ENCODE results near the gene ABI2.
"Not testable (repeated sequence)": the region's sequence is repeated elsewhere in the genome, so short reads cannot be mapped to it uniquely, and the experiment has no call there.

The ABI2 gene

DNA sequence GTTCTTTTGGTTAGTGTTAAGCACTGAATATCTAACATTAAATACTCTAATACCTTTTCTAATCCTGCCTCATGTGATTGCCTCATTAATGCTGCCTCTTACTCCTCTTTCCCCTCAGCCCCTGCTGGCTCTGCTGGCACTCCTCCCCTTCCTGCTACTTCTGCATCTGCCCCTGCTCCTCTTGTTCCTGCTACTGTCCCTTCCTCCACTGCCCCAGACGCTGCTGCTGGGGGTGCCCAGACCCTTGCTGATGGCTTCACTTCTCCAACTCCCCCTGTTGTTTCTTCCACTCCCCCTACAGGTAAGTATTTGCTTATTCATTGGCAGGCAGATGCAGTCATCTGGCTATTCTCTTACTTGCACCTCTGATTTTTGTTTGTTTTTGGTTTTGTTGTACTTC, 68.5 kb downstream of the ABI2 start:
- Histone ChIP-seq H3K4me2 (ENCODE audit: low read length) (no peak overlapping the region), H3K36me3 (ENCODE audit: insufficient read depth, low read length) (peaks cover 28% of the 10 kb centered on the region), H3K4me1 (ENCODE audit: control insufficient read depth, insufficient read depth, low read length) (peaks cover 13% of the 10 kb centered on the region), H3K9me3 (replicated peaks; ENCODE audit: low read length) (no peaks in the 10 kb centered on the region), H3K4me3 (ENCODE audit: low read length) (no peak overlapping the region), H3K27me3 (ENCODE audit: control insufficient read depth, insufficient read depth, low read length) (no peaks in the 10 kb centered on the region), H3K9ac (ENCODE audit: low read depth, low read length) (no peak overlapping the region)

DNA sequence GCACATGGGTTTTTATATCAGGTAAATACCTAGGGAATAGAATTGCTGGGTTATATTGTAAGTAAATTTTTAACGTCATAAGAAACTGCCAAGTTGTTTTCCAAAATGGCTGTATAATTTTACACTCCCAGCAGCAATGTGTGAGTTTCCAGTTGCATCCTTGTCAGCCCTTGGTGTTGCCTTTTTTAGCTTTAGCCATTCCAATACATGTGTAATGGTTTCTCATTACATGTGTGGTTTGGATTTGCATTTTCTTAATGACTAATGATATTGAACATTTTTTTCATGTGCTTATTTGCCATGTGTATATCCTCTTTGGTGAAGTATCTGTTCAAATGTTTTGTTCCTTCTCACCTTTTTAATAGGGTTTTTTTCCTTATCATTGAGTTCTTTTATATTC, 70.8 kb downstream of the ABI2 start:
- Histone ChIP-seq H3K27me3 (ENCODE audit: control insufficient read depth, insufficient read depth, low read length) (no peaks in the 10 kb centered on the region), H3K4me3 (ENCODE audit: low read length) (no peak overlapping the region), H3K9ac (ENCODE audit: low read depth, low read length) (no peak overlapping the region), H3K36me3 (ENCODE audit: insufficient read depth, low read length) (peaks cover 34% of the 10 kb centered on the region), H3K4me1 (ENCODE audit: control insufficient read depth, insufficient read depth, low read length) (peaks cover 35% of the 10 kb centered on the region), H3K9me3 (replicated peaks; ENCODE audit: low read length) (no peaks in the 10 kb centered on the region), H3K4me2 (ENCODE audit: low read length) (no peak overlapping the region)

GRCh38 chr2:203400805-203401585, 72.8 kb downstream of the ABI2 start:
- no peaks in the 10 kb centered on the region for H3K27me3 ChIP-seq (ENCODE audit: control insufficient read depth, insufficient read depth, low read length)
- no peak overlapping the region for H3K9ac ChIP-seq (ENCODE audit: low read depth, low read length)
- peaks cover 46% of the 10 kb centered on the region for H3K4me1 ChIP-seq (ENCODE audit: control insufficient read depth, insufficient read depth, low read length)
- H3K4me3 ChIP-seq (ENCODE audit: low read length): no peak overlapping the region
- peak overlapping the region; percentile 32 for H3K4me2 ChIP-seq (ENCODE audit: low read length)
- no peaks in the 10 kb centered on the region for H3K9me3 ChIP-seq (replicated peaks; ENCODE audit: low read length)
- H3K36me3 ChIP-seq (ENCODE audit: insufficient read depth, low read length): peaks cover 22% of the 10 kb centered on the region

GRCh38 chr2:203404996-203405395, 76.8 kb downstream of the ABI2 start:
- H3K27me3 ChIP-seq (ENCODE audit: control insufficient read depth, insufficient read depth, low read length): no peaks in the 10 kb centered on the region
- H3K4me2 ChIP-seq (ENCODE audit: low read length): peak overlapping the region; percentile 34
- peaks cover 34% of the 10 kb centered on the region for H3K36me3 ChIP-seq (ENCODE audit: insufficient read depth, low read length)
- H3K9ac ChIP-seq (ENCODE audit: low read depth, low read length): no peak overlapping the region
- no peaks in the 10 kb centered on the region for H3K9me3 ChIP-seq (replicated peaks; ENCODE audit: low read length)
- no peak overlapping the region for H3K4me3 ChIP-seq (ENCODE audit: low read length)
- peaks cover 46% of the 10 kb centered on the region for H3K4me1 ChIP-seq (ENCODE audit: control insufficient read depth, insufficient read depth, low read length)

DNA sequence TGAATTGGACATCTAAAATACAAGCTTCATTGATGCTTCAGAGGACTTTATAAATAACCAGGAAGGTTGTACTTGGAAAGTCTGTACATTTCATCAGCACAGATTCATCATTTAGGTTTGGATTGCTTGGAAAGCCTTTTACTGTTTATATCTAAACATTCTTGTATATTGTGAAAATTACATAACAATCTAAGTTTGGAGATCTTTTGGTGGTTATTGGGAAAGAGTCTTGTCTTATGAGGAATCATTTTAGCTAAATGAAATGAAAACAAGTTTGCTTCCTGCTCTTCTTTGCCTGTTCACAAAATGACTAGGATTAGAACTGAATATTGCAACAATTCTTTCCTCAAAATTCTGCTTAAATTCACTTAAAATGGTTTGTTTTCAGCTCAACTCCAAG, 79.3 kb downstream of the ABI2 start:
- no peak overlapping the region for H3K9ac ChIP-seq (ENCODE audit: low read depth, low read length)
- peaks cover 30% of the 10 kb centered on the region for H3K4me1 ChIP-seq (ENCODE audit: control insufficient read depth, insufficient read depth, low read length)
- H3K4me2 ChIP-seq (ENCODE audit: low read length): no peak overlapping the region

DNA sequence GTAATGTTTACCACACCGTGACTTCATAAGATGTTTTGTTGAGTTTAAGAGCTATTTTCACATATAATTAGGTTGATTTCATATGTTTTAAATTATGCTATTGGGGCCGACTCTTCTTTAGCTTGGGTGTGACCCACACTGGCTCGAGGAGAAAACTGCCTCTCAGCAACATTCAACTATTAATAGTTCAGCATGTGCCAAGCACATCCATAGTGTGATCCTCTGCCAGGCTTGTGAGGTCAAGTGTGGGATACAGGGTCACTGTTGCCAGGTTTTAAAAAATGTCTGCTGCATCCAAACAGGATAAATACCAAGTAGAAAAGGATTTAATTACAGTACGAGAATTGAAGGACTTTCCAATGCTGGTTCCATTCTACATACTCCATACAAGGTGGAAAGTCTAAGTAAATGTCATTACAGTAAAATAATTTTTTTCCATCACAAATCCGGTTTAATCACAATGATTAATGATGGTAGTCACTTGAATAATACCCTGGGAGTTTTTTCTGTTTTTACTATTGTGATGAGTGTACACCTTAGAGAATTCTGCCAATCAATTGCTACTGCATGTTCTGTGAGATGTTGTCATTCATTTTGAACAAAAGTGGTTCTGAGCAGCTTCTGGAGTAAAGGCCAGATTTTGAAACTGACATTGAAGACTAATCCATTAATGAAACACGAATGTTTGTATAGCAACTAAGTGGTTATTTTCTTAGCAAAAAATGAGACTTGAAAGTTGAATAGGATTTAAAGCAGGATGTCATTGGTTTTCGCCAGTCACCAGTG, 84.5 kb downstream of the ABI2 start:
- H3K4me1 ChIP-seq (ENCODE audit: control insufficient read depth, insufficient read depth, low read length): peaks cover 16% of the 10 kb centered on the region
- peaks cover 52% of the 10 kb centered on the region for H3K36me3 ChIP-seq (ENCODE audit: insufficient read depth, low read length)
- no peak overlapping the region for H3K4me3 ChIP-seq (ENCODE audit: low read length)
- H3K9ac ChIP-seq (ENCODE audit: low read depth, low read length): no peak overlapping the region
- no peaks in the 10 kb centered on the region for H3K9me3 ChIP-seq (replicated peaks; ENCODE audit: low read length)
- no peak overlapping the region for H3K4me2 ChIP-seq (ENCODE audit: low read length)
- H3K27me3 ChIP-seq (ENCODE audit: control insufficient read depth, insufficient read depth, low read length): no peaks in the 10 kb centered on the region

More for the DNA sequence above, 79.3 kb downstream of the ABI2 start:
- H3K27me3 ChIP-seq (ENCODE audit: control insufficient read depth, insufficient read depth, low read length): no peaks in the 10 kb centered on the region
- H3K4me3 ChIP-seq (ENCODE audit: low read length): no peak overlapping the region
- no peaks in the 10 kb centered on the region for H3K9me3 ChIP-seq (replicated peaks; ENCODE audit: low read length)
- peaks cover 49% of the 10 kb centered on the region for H3K36me3 ChIP-seq (ENCODE audit: insufficient read depth, low read length)

DNA sequence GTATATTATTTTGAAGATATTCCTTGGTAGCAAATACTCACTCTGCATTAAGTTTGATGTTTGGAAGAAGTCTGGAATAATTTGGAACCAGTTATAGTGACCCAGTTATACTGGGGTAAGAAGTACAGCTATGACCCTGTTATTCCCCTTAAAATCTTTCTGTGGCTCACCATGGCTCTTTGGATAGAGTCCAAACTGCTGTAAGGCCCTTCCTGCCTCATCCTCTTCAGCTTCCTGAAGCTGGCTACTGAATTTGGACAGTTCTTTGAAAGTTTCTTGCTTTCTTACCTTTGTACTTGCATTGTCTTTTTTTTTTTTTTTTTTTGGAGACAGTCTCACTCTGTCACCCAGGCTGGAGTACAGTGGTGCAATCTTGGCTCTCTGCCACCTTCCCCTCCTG, 85.6 kb downstream of the ABI2 start:
- Histone ChIP-seq H3K4me2 (ENCODE audit: low read length) (no peak overlapping the region), H3K9ac (ENCODE audit: low read depth, low read length) (no peak overlapping the region), H3K36me3 (ENCODE audit: insufficient read depth, low read length) (peaks cover 60% of the 10 kb centered on the region), H3K4me3 (ENCODE audit: low read length) (no peak overlapping the region), H3K27me3 (ENCODE audit: control insufficient read depth, insufficient read depth, low read length) (no peaks in the 10 kb centered on the region), H3K9me3 (replicated peaks; ENCODE audit: low read length) (no peaks in the 10 kb centered on the region), H3K4me1 (ENCODE audit: control insufficient read depth, insufficient read depth, low read length) (peaks cover 16% of the 10 kb centered on the region)

GRCh38 chr2:203418271-203418670, 90.1 kb downstream of the ABI2 start:
- no peak overlapping the region for H3K4me3 ChIP-seq (ENCODE audit: low read length)
- H3K4me1 ChIP-seq (ENCODE audit: control insufficient read depth, insufficient read depth, low read length): peaks cover 3% of the 10 kb centered on the region
- H3K9ac ChIP-seq (ENCODE audit: low read depth, low read length): no peak overlapping the region
- H3K36me3 ChIP-seq (ENCODE audit: insufficient read depth, low read length): peaks cover 52% of the 10 kb centered on the region
- H3K27me3 ChIP-seq (ENCODE audit: control insufficient read depth, insufficient read depth, low read length): no peaks in the 10 kb centered on the region
- no peaks in the 10 kb centered on the region for H3K9me3 ChIP-seq (replicated peaks; ENCODE audit: low read length)
- H3K4me2 ChIP-seq (ENCODE audit: low read length): no peak overlapping the region

- Histone ChIP-seq H3K27me3 (ENCODE audit: control insufficient read depth, insufficient read depth, low read length) (no peaks in the 10 kb centered on the region), H3K4me2 (ENCODE audit: low read length) (no peak overlapping the region)
Observed at GRCh38 chr2:203427061-203427460, 98.9 kb downstream of the ABI2 start.

GRCh38 chr2:203429643-203430042, 101.4 kb downstream of the ABI2 start:
- not testable (repeated sequence) for H3K4me2 ChIP-seq (ENCODE audit: low read length); H3K27me3 ChIP-seq (ENCODE audit: control insufficient read depth, insufficient read depth, low read length); H3K9me3 ChIP-seq (replicated peaks; ENCODE audit: low read length); H3K4me3 ChIP-seq (ENCODE audit: low read length); H3K9ac ChIP-seq (ENCODE audit: low read depth, low read length)
- peaks cover 19% of the 10 kb centered on the region for H3K4me1 ChIP-seq (ENCODE audit: control insufficient read depth, insufficient read depth, low read length)
- H3K36me3 ChIP-seq (ENCODE audit: insufficient read depth, low read length): peaks cover 39% of the 10 kb centered on the region

More at GRCh38 chr2:203427061-203427460, 98.9 kb downstream of the ABI2 start:
- H3K4me1 ChIP-seq (ENCODE audit: control insufficient read depth, insufficient read depth, low read length): peaks cover 15% of the 10 kb centered on the region
- peaks cover 33% of the 10 kb centered on the region for H3K36me3 ChIP-seq (ENCODE audit: insufficient read depth, low read length)
- no peak overlapping the region for H3K9ac ChIP-seq (ENCODE audit: low read depth, low read length)
- no peak overlapping the region for H3K4me3 ChIP-seq (ENCODE audit: low read length)
- no peaks in the 10 kb centered on the region for H3K9me3 ChIP-seq (replicated peaks; ENCODE audit: low read length)

DNA sequence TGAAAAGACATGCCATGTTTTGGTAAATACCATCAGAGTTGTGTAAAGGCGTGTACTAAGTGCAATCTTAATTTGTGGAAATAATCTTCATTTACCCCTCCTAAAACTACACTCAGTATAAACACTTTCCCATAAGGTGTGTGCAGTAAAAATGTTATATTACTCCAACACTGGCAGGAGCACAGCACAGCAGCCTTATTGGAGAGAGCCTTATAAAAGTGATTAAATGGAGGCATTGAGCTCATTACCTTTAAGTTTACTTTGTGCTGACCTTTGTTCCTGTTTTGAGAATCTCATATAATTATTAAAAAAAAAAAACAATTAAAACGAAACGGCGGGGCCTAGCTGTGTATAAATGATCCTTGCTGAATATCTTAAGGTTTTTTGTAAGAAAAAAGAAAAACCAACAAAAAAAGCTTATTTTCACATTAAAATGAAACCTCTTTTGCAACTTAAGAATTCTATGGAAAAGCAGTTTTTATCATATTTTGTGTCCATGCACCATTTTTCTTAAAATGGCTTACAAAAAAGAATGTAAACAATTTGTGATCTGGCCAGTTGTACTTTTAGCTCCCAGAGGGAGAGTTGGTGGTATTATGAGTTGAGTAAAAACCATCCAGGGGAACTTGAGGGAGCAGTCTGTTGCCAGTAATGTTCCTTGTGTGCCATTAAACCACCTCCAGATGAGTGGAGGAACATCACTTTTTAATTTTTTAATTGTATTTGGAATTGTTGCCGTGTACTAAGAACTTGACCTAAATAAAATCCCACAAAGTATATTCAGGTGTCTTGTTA, 103.4 kb downstream of the ABI2 start:
- Histone ChIP-seq H3K4me2 (ENCODE audit: low read length) (no peak overlapping the region), H3K36me3 (ENCODE audit: insufficient read depth, low read length) (peaks cover 55% of the 10 kb centered on the region), H3K9me3 (replicated peaks; ENCODE audit: low read length) (no peaks in the 10 kb centered on the region), H3K4me3 (ENCODE audit: low read length) (no peak overlapping the region), H3K27me3 (ENCODE audit: control insufficient read depth, insufficient read depth, low read length) (no peaks in the 10 kb centered on the region), H3K9ac (ENCODE audit: low read depth, low read length) (no peak overlapping the region), H3K4me1 (ENCODE audit: control insufficient read depth, insufficient read depth, low read length) (peaks cover 19% of the 10 kb centered on the region)
